ENCODE results near the gene CERS4. TPM values are rescaled to one million over a fixed set of nuclear protein-coding genes. Genes with fewer than 3 reads are reported as not detected.
"Not testable (repeated sequence)": the region's sequence is repeated elsewhere in the genome, so short reads cannot be mapped to it uniquely, and the experiment has no call there.

Gene CERS4
- total RNA-seq, 1 donor from 2014 or later: 67.3 TPM

- DNase-seq (ENCODE audit: low spot score): no peak
- no peak for ATAC-seq
These were observed 50.2 kb downstream of the CERS4 start for GRCh38 chr19:8259142-8259921.

DNA sequence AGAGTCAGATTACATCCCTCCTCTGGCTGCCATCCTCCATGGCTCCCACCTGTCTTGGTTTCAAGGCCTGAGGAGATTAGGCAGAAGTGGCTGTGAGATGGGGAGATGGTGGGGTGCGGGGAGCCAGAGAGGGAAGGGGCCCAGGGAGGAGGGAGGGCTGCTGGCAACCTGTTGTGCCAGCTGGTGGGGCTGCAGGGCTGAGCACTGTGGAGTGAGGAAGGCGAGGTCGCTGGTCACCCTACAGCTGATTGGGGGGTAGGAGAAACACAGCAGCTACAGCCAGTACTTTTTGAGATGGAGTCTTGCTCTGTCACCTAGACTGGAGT is 50.7 kb downstream of the CERS4 start:
- DNase-seq (ENCODE audit: low spot score) (no peak), ATAC-seq (no peak)

DNA sequence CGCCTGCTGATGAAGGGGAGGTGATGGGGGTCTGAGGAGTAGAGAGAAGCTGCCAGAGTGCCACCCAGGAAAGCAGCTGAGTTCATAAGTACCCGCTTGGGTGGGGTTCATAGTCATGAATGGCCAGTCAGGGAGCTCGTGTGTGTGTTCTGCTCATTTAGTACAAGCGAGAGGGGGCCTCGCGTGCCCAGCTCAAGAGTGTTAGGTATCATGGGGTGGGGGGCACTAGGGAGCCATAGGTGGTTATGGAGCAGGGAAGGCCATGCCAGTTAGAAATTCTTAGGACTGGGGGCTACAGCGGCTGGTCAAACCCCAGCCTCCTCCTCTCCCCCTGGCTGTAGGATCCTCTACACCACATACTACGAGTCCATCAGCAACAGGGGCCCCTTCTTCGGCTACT is 52.2 kb downstream of the CERS4 start:
- no peak for DNase-seq (ENCODE audit: low spot score)
- no peak for ATAC-seq

DNA sequence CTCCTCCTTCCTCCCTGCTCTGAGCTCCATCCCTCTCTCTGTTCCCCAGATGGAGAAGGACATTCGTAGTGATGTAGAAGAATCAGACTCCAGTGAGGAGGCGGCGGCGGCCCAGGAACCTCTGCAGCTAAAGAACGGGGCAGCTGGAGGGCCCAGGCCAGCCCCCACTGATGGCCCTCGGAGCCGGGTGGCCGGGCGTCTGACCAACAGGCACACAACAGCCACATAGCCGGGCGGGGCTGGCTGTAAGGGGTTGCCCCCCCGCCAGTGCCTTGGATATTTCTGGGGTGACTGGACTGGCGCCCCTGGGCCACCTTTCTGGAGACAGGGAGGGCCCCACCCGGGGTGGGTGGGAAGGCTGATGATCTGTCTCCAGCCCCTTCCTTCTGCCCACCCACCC is 52.7 kb downstream of the CERS4 start:
- DNase-seq (ENCODE audit: low spot score) (peak; percentile 46), ATAC-seq (peak; percentile 7)

GRCh38 chr19:8262431-8262830 is 53.3 kb downstream of the CERS4 start:
- DNase-seq (ENCODE audit: low spot score) (no peak), ATAC-seq (peak; percentile 7)

GRCh38 chr19:8264248-8264647 is 55.1 kb downstream of the CERS4 start:
- DNase-seq (ENCODE audit: low spot score); ATAC-seq: not testable (repeated sequence)

DNA sequence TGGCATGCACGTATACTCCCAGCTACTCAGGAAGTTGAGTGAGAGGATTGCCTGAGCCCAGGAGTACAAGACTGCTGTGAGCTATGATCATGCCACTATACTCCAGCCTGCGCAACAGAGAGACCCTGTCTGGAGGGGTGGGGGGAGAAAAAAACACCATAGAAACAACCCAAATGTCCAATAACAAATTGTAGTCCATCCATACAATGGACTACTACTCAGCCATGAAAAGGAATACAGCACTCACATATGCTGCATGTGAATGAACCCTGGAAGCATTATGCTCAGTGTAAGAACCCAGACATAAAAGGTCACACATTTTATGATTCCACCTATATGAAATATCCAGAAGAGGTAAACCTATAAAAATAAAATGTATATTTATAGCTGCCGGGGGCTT is 56.7 kb downstream of the CERS4 start:
- ATAC-seq (no peak), DNase-seq (ENCODE audit: low spot score) (no peak)

GRCh38 chr19:8269724-8270123 is 60.6 kb downstream of the CERS4 start:
- no peak for ATAC-seq
- DNase-seq (ENCODE audit: low spot score): no peak

DNA sequence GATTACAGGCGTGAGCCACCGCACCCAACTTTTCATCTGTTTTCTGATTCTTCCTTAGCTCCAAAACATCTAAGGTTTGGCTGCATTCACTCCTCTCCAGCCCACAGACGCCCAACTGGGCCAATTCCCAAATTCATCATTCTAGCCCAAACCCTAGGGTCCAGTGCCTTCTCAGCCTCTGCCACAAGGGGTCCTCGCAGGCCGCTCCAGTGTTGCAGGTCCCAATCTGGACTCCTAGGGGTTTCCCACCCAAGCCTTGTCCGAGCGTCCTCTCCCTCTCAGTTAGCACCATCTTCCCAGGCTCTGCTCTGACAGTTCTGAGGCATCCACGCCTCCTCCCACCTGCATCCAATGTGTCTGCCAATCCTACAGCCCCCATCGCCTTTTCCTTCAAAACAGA is 67.3 kb downstream of the CERS4 start:
- peak; percentile 91 for ATAC-seq
- not testable (repeated sequence) for DNase-seq (ENCODE audit: low spot score)

- ATAC-seq: peak; percentile 87
- DNase-seq (ENCODE audit: low spot score): not testable (repeated sequence)
These were observed 82.2 kb downstream of the CERS4 start for GRCh38 chr19:8291337-8291736.

DNA sequence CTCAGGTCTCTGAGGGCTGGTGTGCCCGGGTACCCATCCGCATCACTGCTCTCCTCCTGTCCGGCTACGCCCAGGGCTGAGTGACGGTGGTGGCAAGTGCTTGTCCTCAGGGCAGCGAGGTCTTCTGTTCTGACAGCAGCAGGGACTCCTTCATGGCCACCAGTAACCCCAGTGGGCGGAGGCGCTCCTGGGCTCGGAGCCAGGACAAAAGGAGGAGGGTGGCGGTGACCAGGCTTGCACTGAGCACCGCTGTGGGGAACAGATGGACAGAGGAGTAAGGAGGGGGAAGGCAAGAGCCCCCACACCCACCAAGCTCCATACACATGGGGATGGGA is 93.2 kb downstream of the CERS4 start:
- ATAC-seq: peak; percentile 52
- peak; percentile 62 for DNase-seq (ENCODE audit: low spot score)

GRCh38 chr19:8302734-8303133 is 93.6 kb downstream of the CERS4 start:
- DNase-seq (ENCODE audit: low spot score) (no peak), ATAC-seq (no peak)

DNA sequence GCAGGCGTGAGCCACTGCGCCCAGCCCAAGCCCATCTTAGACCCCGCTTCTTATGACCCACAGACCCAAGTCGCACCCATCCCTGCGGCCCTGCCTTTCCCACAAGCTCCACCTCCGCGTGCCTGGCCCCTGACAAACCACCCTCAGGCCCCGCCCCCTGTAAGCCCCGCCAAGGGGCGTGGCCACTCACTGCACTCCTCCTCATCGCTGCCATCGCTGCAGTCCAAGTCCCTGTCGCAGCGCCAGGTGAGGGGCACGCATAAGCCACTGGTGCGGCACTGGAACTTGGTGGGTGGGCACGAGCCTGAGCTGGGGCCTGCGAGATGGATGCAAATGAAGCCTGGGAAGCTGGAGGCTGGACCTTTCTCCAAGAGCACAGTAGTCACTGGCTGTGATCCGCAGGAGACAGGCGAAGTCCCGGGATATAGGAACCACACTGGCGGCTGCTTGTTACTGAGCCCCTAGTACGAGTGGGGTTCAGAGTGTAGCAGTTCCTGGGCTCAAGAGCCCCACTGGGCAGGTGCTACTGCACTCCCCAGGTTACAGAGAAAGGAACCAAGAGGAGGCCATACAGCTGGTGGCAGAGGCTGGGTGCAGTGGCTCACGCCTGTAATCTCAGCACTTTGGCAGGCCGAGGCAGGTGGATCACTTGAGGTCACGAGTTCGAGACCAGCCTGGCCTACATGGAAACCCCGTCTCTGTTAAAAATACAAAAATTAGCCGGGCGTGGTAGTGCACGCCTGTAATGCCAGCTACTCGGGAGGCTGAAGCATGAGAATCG is 95.9 kb downstream of the CERS4 start:
- no peak for ATAC-seq
- peak; percentile 46 for DNase-seq (ENCODE audit: low spot score)

- DNase-seq (ENCODE audit: low spot score): peak; percentile 35
- ATAC-seq: no peak
These were observed 96.6 kb downstream of the CERS4 start for GRCh38 chr19:8305798-8306197.

- ATAC-seq: peak; percentile 53
- DNase-seq (ENCODE audit: low spot score): peak; percentile 65
These were observed 97.3 kb downstream of the CERS4 start for GRCh38 chr19:8306235-8307054.

DNA sequence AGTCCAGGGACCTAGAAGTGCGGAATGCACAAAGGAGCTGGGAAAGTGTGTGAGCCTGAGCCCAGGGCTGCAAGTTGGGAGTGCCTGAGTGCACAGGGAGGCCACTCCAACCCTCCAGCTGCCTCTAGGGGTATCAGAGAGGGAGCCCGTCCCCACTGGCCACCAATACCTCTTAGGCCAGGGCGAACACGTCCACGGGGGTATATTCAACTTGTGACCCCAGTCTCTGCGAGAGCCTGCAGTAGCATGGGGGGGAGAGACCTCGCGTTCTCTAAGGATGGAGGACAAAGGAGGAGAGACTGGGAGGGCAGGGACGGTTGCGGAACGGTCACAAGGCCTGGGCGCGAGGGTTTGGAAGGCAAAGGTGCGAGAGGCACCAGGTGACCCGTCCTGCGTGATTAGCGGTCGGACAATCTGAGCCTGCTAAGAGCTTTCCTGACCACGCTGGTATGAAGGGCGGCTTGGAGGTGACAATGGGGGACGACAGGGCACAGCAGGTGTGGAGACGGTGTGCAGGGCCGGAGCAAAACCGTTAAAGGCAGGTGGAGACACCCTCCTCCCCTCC is 98.3 kb downstream of the CERS4 start:
- no peak for DNase-seq (ENCODE audit: low spot score)
- ATAC-seq: peak; percentile 27

DNA sequence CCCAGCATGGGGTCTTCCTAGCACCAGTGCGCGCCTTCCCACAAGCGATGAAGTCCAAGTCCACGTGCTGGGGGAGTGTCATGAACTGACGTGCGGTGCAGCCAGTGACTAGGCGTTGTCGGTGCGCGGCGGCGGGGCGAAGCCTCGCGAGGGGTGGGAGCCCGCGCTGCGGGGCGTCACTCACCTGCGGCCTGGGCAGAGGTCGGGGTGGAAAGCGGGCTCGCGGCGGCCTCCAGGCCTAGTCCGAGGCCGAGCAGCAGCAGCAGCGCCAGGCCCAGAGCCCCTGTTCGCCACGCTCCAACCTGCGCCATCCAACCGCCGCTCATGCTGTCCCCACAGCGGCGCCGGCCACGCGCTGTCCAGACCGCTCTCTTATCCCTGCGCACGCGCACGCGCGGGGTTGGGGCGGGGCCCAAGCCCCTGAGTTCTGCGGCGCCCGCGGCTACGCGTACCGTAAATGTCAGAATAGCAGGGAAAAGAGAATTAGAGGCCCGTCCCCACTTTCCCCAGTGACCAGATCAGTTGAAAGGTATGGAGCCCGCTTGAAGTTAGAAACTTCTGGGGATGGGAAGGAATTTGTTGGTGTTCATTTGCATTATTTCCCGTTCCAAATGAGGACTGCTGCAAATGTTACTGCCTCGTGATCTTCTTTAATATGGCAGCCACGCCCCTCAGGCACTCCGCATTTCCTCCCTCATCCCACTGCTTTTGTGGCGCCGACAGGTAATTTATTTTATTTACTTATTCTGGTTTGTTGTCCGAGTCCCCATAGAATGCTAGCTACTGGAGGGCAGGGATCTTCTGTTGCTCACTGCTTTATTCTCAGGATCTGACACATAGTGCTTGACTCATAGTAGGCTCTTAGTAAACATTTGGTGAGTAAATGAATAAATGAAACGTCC is 99.0 kb downstream of the CERS4 start, which contains the start of gene CD320:
Gene CD320, minus strand, starts transcription at position 394 of the 902 bp plus-strand sequence. Its CDS starts 68 bp downstream, at position 326.
- DNase-seq (ENCODE audit: low spot score): peak; percentile 93

GRCh38 chr19:8308891-8309291 is 99.7 kb downstream of the CERS4 start:
- peak; percentile 41 for DNase-seq (ENCODE audit: low spot score)
- no peak for ATAC-seq

More for the DNA sequence above, 99.0 kb downstream of the CERS4 start, which contains the start of gene CD320:
- ATAC-seq: peak; percentile 89

GRCh38 chr19:8310342-8311055 is 101.3 kb downstream of the CERS4 start:
- no peak for ATAC-seq
- peak; percentile 29 for DNase-seq (ENCODE audit: low spot score)

Data from left lobe of liver (tissue), 2 donors.